ENCODE data around the gene BAD. TPM values are rescaled to one million over a fixed set of nuclear protein-coding genes. Genes with fewer than 3 reads are reported as not detected.

BAD gene
- polyA plus RNA-seq, 2 of the 4 experiments (the other 2 are of a cell fraction), result 33.7 to 68.4 TPM

DNA sequence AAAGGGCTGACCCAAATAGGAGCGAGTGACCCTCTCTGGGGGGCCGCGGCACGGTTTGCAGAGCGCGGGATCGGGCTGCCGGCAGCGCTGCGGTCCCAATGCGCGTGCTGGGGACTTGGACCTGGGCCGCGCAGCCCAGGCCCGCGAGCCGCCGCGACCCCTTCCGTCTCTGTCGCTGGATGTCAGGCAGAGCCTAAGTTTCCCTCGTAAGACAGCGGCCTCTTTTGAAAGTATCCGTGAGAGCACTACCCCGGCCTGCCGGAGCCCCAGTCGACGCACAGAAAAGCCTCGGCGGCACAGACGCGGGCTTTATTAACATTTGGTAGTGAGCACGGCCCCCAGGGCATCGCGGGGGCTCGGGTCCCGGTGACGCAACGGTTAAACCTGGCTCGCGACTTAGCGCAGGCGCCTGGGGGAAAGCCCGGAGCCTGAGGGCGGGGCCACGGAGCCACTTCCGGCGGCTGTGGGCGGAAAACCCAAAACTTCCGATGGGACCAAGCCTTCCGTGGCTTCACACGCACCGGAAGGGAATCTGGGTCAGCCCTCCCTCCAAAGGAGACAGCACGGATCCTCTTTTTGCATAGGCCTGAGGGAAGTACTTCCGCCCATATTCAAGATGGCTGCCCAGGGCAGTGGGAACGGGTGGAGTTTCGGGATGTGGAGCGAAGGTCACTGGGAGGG, 14.8 kb downstream of the BAD start:
- peak; percentile 80 to 91 for ATAC-seq
- Histone ChIP-seq H3K9me3 (no peaks in the 10 kb centered on the region), H3K4me2 (peak overlapping the region; percentile 97), H3K4me3 (peak overlapping the region; percentile 72), H3K27ac (peak overlapping the region; percentile 94 to 97), H3K4me1 (peaks cover 32% of the 10 kb centered on the region)
- ChIA-PET POLR2A (interaction anchor here (0.6 to 5.9 kb wide), 13 partner anchors 10 to 84 kb away, joined by 3 to 53 read pairs (median 5); partner anchors contain the start of genes BAD, ESRRA, FKBP2 and GPR137), CTCF (interaction anchor here (0.6 to 16.0 kb wide), 12 partner anchors 11 to 707 kb away, joined by 3 to 220 read pairs (median 4); partner anchors contain the start of genes BAD, CATSPERZ, ESRRA and PLCB3)
- peak; percentile 87 to 100 for DNase-seq (ENCODE audit: low read depth in 1 of 2, low spot score in 1 of 2)
- TF ChIP-seq CEBPB (IDR thresholded peaks at IDR 0.05) (peak; percentile 75 to 87; a peak in 3 of 4 replicates), KDM1A (IDR thresholded peaks at IDR 0.05; ENCODE audit: low read depth) (no peak), PHF8 (IDR thresholded peaks at IDR 0.05; ENCODE audit: borderline replicate concordance, low read depth) (peak; percentile 56; the same call in 1 of the 2 replicates), SMC3 (IDR thresholded peaks at IDR 0.05) (peak; percentile 4; the same call in 1 of the 3 replicates), HOXB5 (CRISPR knock-in tag; IDR thresholded peaks at IDR 0.05) (no peak), CBX2 (IDR thresholded peaks at IDR 0.05; ENCODE audit: borderline replicate concordance, low read depth) (no peak), RNF2 (IDR thresholded peaks at IDR 0.05; ENCODE audit: borderline replicate concordance, low read depth) (peak; percentile 84; the same call in 1 of the 2 replicates), POLR2AphosphoS2 (conservative IDR thresholded peaks at IDR 0.05; ENCODE audit: low read length) (peak; percentile 6; the same call in 1 of the 2 replicates), POLR2A (IDR thresholded peaks at IDR 0.05; ENCODE audit: low read length) (peak; percentile 32), FOSL2 (IDR thresholded peaks at IDR 0.05) (no peak), FOSL2 (CRISPR knock-in tag; IDR thresholded peaks at IDR 0.05) (peak; percentile 41; the same call in 1 of the 2 replicates), TP53 (CRISPR knock-in tag; IDR thresholded peaks at IDR 0.05) (0 out of 2 replicates have a peak, but pooled peaks have one; percentile 27), E2F6 (IDR thresholded peaks at IDR 0.05; ENCODE audit: borderline replicate concordance, low read depth) (peak; percentile 61; the same call in 1 of the 2 replicates), EP300 (IDR thresholded peaks at IDR 0.05) (no peak), REST (IDR thresholded peaks at IDR 0.05) (no peak), JUN (IDR thresholded peaks at IDR 0.05) (peak; percentile 78 to 92), MAX (IDR thresholded peaks at IDR 0.05) (peak; percentile 84), MAZ (IDR thresholded peaks at IDR 0.05; ENCODE audit: borderline replicate concordance, low read depth, low read length) (peak; percentile 32; the same call in 1 of the 2 replicates)
- TF ChIP-seq, protein P1, sequence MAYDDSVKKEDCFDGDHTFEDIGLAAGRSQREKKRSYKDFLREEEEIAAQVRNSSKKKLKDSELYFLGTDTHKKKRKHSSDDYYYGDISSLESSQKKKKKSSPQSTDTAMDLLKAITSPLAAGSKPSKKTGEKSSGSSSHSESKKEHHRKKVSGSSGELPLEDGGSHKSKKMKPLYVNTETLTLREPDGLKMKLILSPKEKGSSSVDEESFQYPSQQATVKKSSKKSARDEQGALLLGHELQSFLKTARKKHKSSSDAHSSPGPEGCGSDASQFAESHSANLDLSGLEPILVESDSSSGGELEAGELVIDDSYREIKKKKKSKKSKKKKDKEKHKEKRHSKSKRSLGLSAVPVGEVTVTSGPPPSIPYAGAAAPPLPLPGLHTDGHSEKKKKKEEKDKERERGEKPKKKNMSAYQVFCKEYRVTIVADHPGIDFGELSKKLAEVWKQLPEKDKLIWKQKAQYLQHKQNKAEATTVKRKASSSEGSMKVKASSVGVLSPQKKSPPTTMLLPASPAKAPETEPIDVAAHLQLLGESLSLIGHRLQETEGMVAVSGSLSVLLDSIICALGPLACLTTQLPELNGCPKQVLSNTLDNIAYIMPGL (CRISPR knock-in tag; IDR thresholded peaks at IDR 0.05; ENCODE audit: borderline replicate concordance), result no peak
- TF ChIP-seq, protein P2, sequence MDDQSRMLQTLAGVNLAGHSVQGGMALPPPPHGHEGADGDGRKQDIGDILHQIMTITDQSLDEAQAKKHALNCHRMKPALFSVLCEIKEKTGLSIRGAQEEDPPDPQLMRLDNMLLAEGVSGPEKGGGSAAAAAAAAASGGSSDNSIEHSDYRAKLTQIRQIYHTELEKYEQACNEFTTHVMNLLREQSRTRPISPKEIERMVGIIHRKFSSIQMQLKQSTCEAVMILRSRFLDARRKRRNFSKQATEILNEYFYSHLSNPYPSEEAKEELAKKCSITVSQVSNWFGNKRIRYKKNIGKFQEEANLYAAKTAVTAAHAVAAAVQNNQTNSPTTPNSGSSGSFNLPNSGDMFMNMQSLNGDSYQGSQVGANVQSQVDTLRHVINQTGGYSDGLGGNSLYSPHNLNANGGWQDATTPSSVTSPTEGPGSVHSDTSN (IDR thresholded peaks at IDR 0.05), result peak; percentile 19
- TF ChIP-seq, protein P3, sequence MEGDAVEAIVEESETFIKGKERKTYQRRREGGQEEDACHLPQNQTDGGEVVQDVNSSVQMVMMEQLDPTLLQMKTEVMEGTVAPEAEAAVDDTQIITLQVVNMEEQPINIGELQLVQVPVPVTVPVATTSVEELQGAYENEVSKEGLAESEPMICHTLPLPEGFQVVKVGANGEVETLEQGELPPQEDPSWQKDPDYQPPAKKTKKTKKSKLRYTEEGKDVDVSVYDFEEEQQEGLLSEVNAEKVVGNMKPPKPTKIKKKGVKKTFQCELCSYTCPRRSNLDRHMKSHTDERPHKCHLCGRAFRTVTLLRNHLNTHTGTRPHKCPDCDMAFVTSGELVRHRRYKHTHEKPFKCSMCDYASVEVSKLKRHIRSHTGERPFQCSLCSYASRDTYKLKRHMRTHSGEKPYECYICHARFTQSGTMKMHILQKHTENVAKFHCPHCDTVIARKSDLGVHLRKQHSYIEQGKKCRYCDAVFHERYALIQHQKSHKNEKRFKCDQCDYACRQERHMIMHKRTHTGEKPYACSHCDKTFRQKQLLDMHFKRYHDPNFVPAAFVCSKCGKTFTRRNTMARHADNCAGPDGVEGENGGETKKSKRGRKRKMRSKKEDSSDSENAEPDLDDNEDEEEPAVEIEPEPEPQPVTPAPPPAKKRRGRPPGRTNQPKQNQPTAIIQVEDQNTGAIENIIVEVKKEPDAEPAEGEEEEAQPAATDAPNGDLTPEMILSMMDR (IDR thresholded peaks at IDR 0.05), result peak; percentile 12; the same call in 1 of the 3 replicates
- peak; percentile 59 for FAIRE-seq
- 3% methylated on average over 29 of the region's 58 CpGs for WGBS (ENCODE audit: missing lambda C conversion rate)

Measured in A549 (cell line).